NCI-H2029 (cell line): ENCODE measurements around the gene CHAC2.
A peak's percentile ranks its signal among the peaks of the same experiment; 100 is the strongest.
"Not testable (repeated sequence)": the region's sequence is repeated elsewhere in the genome, so short reads cannot be mapped to it uniquely, and the experiment has no call there.

ENCODE experiments used
- DNase-seq: peaks from one replicate; lab custom pipeline; 2025; lab: John Stamatoyannopoulos, UW

CHAC2 gene

GRCh38 chr2:53778536-53779162, 11.0 kb downstream of the CHAC2 start:
- no peak for DNase-seq

- no peak for DNase-seq
Measured at GRCh38 chr2:53780056-53780455, 12.5 kb downstream of the CHAC2 start.

- no peak for DNase-seq
Measured at GRCh38 chr2:53782676-53783075, 15.1 kb downstream of the CHAC2 start.

GRCh38 chr2:53784436-53784835, 16.8 kb downstream of the CHAC2 start:
- no peak for DNase-seq

- no peak for DNase-seq
Measured at GRCh38 chr2:53785366-53785765, 17.8 kb downstream of the CHAC2 start.

- DNase-seq: no peak
Measured at GRCh38 chr2:53786352-53786704, 18.7 kb downstream of the CHAC2 start.

- DNase-seq: peak; percentile 70
Measured at GRCh38 chr2:53786705-53787613, 19.4 kb downstream of the CHAC2 start, which contains the start of the genes ASB3 and ERLEC1. TSS of gene ASB3 (minus strand) at chr2:53786953. CDS start at chr2:53765572, 21,381 bp downstream. TSS of gene ERLEC1 (plus strand) at chr2:53787044. CDS start at chr2:53787211, 167 bp downstream.

- no peak for DNase-seq
Measured at GRCh38 chr2:53787614-53788289, 20.1 kb downstream of the CHAC2 start.

- no peak for DNase-seq
Measured at GRCh38 chr2:53793261-53793660, 25.7 kb downstream of the CHAC2 start.

GRCh38 chr2:53793821-53794220, 26.2 kb downstream of the CHAC2 start:
- DNase-seq: no peak

GRCh38 chr2:53801547-53801946, 33.9 kb downstream of the CHAC2 start:
- DNase-seq: no peak

GRCh38 chr2:53802617-53803151, 35.1 kb downstream of the CHAC2 start:
- no peak for DNase-seq

- no peak for DNase-seq
Measured at GRCh38 chr2:53811601-53812000, 44.0 kb downstream of the CHAC2 start.

GRCh38 chr2:53813151-53813550, 45.5 kb downstream of the CHAC2 start:
- DNase-seq: no peak

- DNase-seq: no peak
Measured at GRCh38 chr2:53818854-53819435, 51.3 kb downstream of the CHAC2 start.

GRCh38 chr2:53819634-53820033, 52.0 kb downstream of the CHAC2 start:
- no peak for DNase-seq

- no peak for DNase-seq
Measured at GRCh38 chr2:53820048-53820447, 52.4 kb downstream of the CHAC2 start.

GRCh38 chr2:53820711-53821110, 53.1 kb downstream of the CHAC2 start:
- DNase-seq: no peak

- DNase-seq: no peak
Measured at GRCh38 chr2:53821810-53822209, 54.2 kb downstream of the CHAC2 start.

GRCh38 chr2:53823639-53824038, 56.0 kb downstream of the CHAC2 start:
- DNase-seq: not testable (repeated sequence)
